Loucy (cell line): ENCODE measurements around the gene TNP1.

Source experiments
- CTCF ChIP-seq: fragments of 200-600 bp; sonication (generic); conservative IDR thresholded peaks from 2 replicates; pipeline ENCODE4 v1.5.1; 2014; ENCODE audit warnings: mild to moderate bottlenecking, antibody characterized with exemption, low read length
- EZH2phosphoT487 ChIP-seq: fragments of 200-600 bp; IDR thresholded peaks from 2 replicates; pipeline ENCODE4 v1.6.1; 2018; ENCODE audit warnings: antibody characterized with exemption, mild to moderate bottlenecking, moderate library complexity, borderline replicate concordance

- TF ChIP-seq CTCF, result no peak
- no peak for TF ChIP-seq EZH2phosphoT487
Measured at GRCh38 chr2:216901273-216901672, 41.4 kb upstream of the TNP1 start.
